ENCODE measurements around the gene ABHD12B.
A peak's percentile ranks its signal among the peaks of the same experiment; 100 is the strongest.

The ABHD12B gene

GRCh38 chr14:50926851-50927386, 55.1 kb downstream of the ABHD12B start:
- DNase-seq (ENCODE audit: low read depth in 2 of 2) = peak in 1 of 2 donors; percentile 16
- TF ChIP-seq CTCF (IDR thresholded peaks at IDR 0.05; ENCODE audit: low read depth, low read length) = no peak
- no peak overlapping the region for H3K4me3 ChIP-seq (replicated peaks in 1 of 2; ENCODE audit: low read depth in 2 of 2, low read length in 2 of 2)

- H3K4me3 ChIP-seq (replicated peaks in 1 of 2; ENCODE audit: low read depth in 2 of 2, low read length in 2 of 2) = no peak overlapping the region
- no peak for TF ChIP-seq CTCF (IDR thresholded peaks at IDR 0.05; ENCODE audit: low read depth, low read length)
- DNase-seq (ENCODE audit: low read depth in 2 of 2) = peak; percentile 77 to 84
These were observed 56.3 kb downstream of the ABHD12B start for GRCh38 chr14:50928002-50928635.

- TF ChIP-seq CTCF (IDR thresholded peaks at IDR 0.05; ENCODE audit: low read depth, low read length) = no peak
- DNase-seq (ENCODE audit: low read depth in 2 of 2) = no peak
- no peak overlapping the region for H3K4me3 ChIP-seq (replicated peaks in 1 of 2; ENCODE audit: low read depth in 2 of 2, low read length in 2 of 2)
These were observed 57.7 kb downstream of the ABHD12B start for GRCh38 chr14:50929506-50929905.

GRCh38 chr14:50931559-50931958, 59.7 kb downstream of the ABHD12B start:
- no peak overlapping the region for H3K4me3 ChIP-seq (replicated peaks in 1 of 2; ENCODE audit: low read depth in 2 of 2, low read length in 2 of 2)
- no peak for DNase-seq (ENCODE audit: low read depth in 2 of 2)
- TF ChIP-seq CTCF (IDR thresholded peaks at IDR 0.05; ENCODE audit: low read depth, low read length) = no peak

GRCh38 chr14:50932156-50932555, 60.3 kb downstream of the ABHD12B start:
- no peak for DNase-seq (ENCODE audit: low read depth in 2 of 2)
- no peak for TF ChIP-seq CTCF (IDR thresholded peaks at IDR 0.05; ENCODE audit: low read depth, low read length)
- H3K4me3 ChIP-seq (replicated peaks in 1 of 2; ENCODE audit: low read depth in 2 of 2, low read length in 2 of 2) = no peak overlapping the region

GRCh38 chr14:50932592-50933495, 61.0 kb downstream of the ABHD12B start:
- no peak for TF ChIP-seq CTCF (IDR thresholded peaks at IDR 0.05; ENCODE audit: low read depth, low read length)
- DNase-seq (ENCODE audit: low read depth in 2 of 2) = no peak
- no peak overlapping the region for H3K4me3 ChIP-seq (replicated peaks in 1 of 2; ENCODE audit: low read depth in 2 of 2, low read length in 2 of 2)
